Kidney epithelial cell (primary cell): ENCODE data around the gene DCHS2. TPM values are rescaled to one million over a fixed set of nuclear protein-coding genes. Genes with fewer than 3 reads are reported as not detected.

Source experiments
- DNase-seq: peaks from one replicate; pipeline ENCODE4 v3.0.0-alpha.2; 2010; ENCODE audit warnings: low read depth
- H3K27me3 ChIP-seq: 2 replicates; pipeline ENCODE4 v1.6.0; 2011; ENCODE audit warnings: low read length; ENCODE audit not compliant: control insufficient read depth, insufficient read depth
- H3K36me3 ChIP-seq: 2 replicates; pipeline ENCODE4 v1.5.1; 2011; ENCODE audit warnings: low read length; ENCODE audit not compliant: control insufficient read depth, insufficient read depth
- H3K4me3 ChIP-seq: 2 replicates; pipeline ENCODE4 v1.5.1; 2011; ENCODE audit warnings: low read depth, mild to moderate bottlenecking, control low read depth, low read length
- CTCF ChIP-seq: IDR thresholded peaks from 2 replicates; pipeline ENCODE4 v1.5.1; 2011; ENCODE audit warnings: mild to moderate bottlenecking, moderate library complexity, low read length, control low read depth, inconsistent platforms; ENCODE audit not compliant: insufficient read depth, poor library complexity, severe bottlenecking
- total RNA-seq: library from RNA; depleted of rRNA; stranded (reverse); fragments of >200 nt; gene quantifications from 2 replicates; pipeline ENCODE4 v1.2.3, GENCODE V29; 2015

Gene DCHS2
- total RNA-seq, 1 donor from 2014 or later, result 0.75 TPM

DNA sequence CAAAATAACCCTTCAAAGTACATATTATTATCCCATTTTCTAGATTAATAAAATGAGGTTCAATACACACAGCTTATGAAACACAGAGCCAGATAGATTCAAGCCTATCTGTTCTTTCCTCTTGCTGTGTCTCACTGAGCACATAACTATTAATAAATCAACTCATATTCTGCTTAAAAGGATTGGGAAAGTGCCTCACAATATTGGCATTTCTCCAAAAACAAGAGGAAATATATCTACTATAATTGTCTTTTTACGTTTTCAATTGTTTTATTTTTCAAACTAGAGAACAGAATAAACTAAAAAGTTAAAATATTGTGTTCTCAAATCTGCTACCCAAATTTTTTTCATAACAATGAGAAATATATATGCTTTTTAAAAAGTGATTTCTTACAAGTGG is 15.8 kb downstream of the DCHS2 start:
- Histone ChIP-seq H3K36me3 (no peaks in the 10 kb centered on the region), H3K27me3 (no peaks in the 10 kb centered on the region), H3K4me3 (no peak overlapping the region)
- no peak for TF ChIP-seq CTCF
- no peak for DNase-seq

DNA sequence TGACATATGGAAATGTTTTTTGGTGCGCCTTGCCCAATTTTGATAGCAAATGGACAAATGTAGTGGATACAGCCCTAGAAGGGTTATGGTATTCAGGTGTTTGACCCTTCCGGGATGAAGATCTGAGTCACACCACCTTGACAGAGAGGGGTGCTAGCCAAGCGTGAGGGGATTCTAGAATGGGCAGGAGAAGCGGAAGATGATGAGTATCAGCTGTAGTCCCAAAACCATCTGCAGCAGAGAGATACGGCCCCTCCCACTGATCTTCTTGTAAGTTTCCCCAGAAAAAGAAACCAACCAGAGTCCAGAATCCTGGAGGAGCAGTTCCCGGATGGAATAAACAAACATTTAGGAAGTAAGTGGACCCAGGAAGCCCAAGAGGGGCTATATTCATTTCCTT is 18.1 kb downstream of the DCHS2 start:
- no peak for TF ChIP-seq CTCF
- Histone ChIP-seq H3K4me3 (no peak overlapping the region), H3K27me3 (no peaks in the 10 kb centered on the region), H3K36me3 (no peaks in the 10 kb centered on the region)
- DNase-seq, result no peak

DNA sequence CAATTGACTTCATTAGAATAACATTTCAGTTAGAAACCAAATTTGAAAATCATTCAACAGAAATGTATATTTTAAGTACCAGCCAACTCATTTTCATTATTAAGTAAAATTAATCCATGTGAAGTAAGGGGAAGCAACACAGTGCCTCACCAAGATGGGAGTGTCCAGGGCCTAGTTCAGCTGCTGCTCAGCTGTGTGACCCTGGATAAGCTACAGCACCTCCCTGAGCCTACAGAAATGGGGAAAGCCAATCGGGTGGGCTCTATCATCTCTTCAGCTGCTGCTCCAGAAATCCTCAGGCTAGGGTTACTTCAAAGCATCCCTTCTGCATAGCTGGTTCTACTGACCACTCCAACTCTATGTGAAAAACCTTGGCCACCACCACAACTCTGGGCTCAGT is 18.7 kb downstream of the DCHS2 start:
- no peak for DNase-seq
- TF ChIP-seq CTCF, result no peak
- Histone ChIP-seq H3K27me3 (no peaks in the 10 kb centered on the region), H3K36me3 (no peaks in the 10 kb centered on the region), H3K4me3 (no peak overlapping the region)

DNA sequence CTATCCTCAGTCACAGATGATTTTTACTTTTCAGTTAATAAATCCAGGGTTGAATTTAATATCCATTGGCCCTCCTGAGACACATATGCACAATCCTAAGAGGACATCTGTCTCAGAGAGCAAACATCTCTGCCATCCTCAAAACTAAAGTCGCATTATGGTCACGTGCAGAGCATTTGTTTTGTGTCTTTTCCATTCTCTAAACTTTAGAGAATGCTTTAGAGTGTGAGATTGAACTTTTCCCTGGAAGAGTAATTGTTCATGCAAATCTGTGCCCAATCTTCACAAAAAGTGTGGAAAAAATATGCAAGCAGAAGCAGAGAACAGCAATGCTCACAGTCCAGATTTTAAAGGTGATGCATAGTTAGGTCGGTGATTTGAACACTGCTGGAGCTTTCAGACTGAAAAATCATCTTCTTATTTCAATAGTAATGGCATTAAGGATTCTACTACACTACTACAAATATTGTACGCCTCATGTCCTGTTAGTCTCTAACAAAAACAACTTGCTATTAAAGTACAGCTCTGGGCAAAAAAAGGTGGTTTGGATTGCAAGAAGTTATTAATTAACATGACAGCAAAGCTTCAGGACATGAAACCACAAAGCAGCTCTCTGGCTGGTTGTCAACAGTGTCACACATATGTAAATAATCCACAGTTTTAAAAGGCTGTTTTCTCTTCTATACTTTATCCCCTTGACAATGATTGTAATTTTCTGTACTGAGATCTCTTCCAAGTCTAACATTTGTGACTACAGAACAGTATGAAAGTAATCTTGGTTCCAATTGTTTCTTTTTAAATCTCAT is 19.9 kb downstream of the DCHS2 start:
- Histone ChIP-seq H3K4me3 (no peak overlapping the region), H3K27me3 (no peaks in the 10 kb centered on the region), H3K36me3 (no peaks in the 10 kb centered on the region)
- no peak for TF ChIP-seq CTCF
- no peak for DNase-seq

DNA sequence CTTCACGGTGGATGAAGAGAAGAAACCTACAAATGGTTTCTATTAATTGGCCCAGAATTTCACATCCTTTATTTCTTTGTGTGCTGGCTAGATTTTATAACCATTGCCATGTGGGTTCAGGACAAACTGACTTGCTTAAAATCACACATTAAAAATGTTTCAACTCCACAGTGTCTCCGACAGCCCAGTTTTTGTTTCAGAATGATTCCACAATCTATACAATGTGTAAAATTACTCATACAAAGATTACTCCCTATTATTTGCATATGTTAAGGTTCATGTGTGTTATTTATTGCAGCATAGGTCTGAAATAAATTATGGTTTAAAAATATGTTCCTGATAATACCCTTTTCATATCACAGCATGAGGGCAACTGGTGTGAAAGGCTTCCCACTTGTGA is 20.6 kb downstream of the DCHS2 start:
- Histone ChIP-seq H3K27me3 (no peaks in the 10 kb centered on the region), H3K4me3 (no peak overlapping the region), H3K36me3 (no peaks in the 10 kb centered on the region)
- DNase-seq, result no peak
- no peak for TF ChIP-seq CTCF

DNA sequence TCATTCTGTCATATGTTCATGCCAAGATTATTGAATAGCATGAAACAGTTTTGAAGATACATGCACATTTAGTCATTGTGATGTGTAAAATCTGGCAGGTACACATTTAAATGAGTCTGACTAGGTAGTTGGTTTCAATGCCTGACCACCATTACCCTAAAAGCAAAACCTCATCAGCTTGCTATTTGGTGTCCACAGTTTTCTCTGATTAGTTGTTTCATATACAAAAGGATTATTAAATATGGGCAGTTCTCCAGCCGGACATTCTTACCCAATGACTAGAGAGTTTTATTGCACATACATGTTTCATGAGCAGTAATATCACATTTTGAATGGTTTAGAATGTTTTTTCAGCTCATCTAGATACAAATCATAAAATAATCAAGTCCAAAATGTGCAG is 23.7 kb downstream of the DCHS2 start:
- DNase-seq, result no peak
- no peaks in the 10 kb centered on the region for H3K36me3 ChIP-seq
- TF ChIP-seq CTCF, result no peak
- H3K27me3 ChIP-seq, result no peaks in the 10 kb centered on the region
- H3K4me3 ChIP-seq, result no peak overlapping the region
